Right lobe of liver (tissue), 6 donors: ENCODE data around the gene MRPL39. TPM values are rescaled to one million over a fixed set of nuclear protein-coding genes. Genes with fewer than 3 reads are reported as not detected.

Source experiments
- ATAC-seq, 4 donors: fragments of 200-7000 bp; cut with Tn5 transposase; one replicate each; pipeline ENCODE4 v1.9.1; 2020; ENCODE audit warnings: mild to moderate bottlenecking in 4 of 4, moderate library complexity in 4 of 4
- DNase-seq, 3 donors: peaks; one replicate each; pipeline ENCODE4 v3.0.0-alpha.2; 2020
- H3K27ac ChIP-seq, 3 donors: fragments of 200-600 bp; one replicate each; pipeline ENCODE4 v1.8.0; 2022
- H3K27me3 ChIP-seq, 2 donors: fragments of 200-600 bp; one replicate each; pipeline ENCODE4 v1.8.0; 2022
- H3K36me3 ChIP-seq, 4 donors: fragments of 200-600 bp; sonication (generic) in 1 of 4; one replicate each; pipeline versions ENCODE4 v1.5.1 to v1.8.0; 2017 to 2022; ENCODE audit warnings: control low read depth in 1 of 4
- H3K4me1 ChIP-seq, 4 donors: fragments of 200-600 bp; sonication (generic) in 1 of 4; one replicate each; pipeline versions ENCODE4 v1.5.1 to v1.8.0; 2017 to 2022; ENCODE audit warnings: control low read depth in 1 of 4
- H3K4me3 ChIP-seq, 3 donors: fragments of 200-600 bp; one replicate each; pipeline ENCODE4 v1.8.0; 2022
- H3K9me3 ChIP-seq, 4 donors: fragments of 200-600 bp; sonication (generic) in 1 of 4; one replicate each; pipeline versions ENCODE4 v1.5.1 to v1.8.0; 2017 to 2022; ENCODE audit warnings: control low read depth in 1 of 4
- CTCF ChIP-seq, 4 donors: fragments of 200-600 bp in 3 of 4; fragments of 450-650 bp in 1 of 4; IDR thresholded peaks; one replicate each; pipeline versions ENCODE4 v1.5.1 to v1.8.0; 2016 to 2022; ENCODE audit warnings: antibody characterized with exemption in 4 of 4, mild to moderate bottlenecking in 2 of 4
- POLR2A ChIP-seq: fragments of 450-650 bp; IDR thresholded peaks from one replicate; pipeline ENCODE4 v1.6.1; 2017; ENCODE audit warnings: antibody characterized with exemption, mild to moderate bottlenecking
- WGBS: methylation state at CpG from one replicate; pipeline ENCODE4 v1.1.6; 2018; ENCODE audit warnings: low coverage, low lambda C conversion rate; ENCODE audit not compliant: insufficient coverage; ENCODE audit errors: missing lambda C conversion rate; 5-methylcytosine and 5-hydroxymethylcytosine counted together
- intact Hi-C, 2 donors: fragments of 100-400 bp; cut with DNase I; formaldehyde crosslinking; loops; one replicate each; pipeline versions ENCODE4 v1.11.2 to v1.14.1; 2022
- total RNA-seq, 6 experiments: library from RNA; depleted of rRNA in 2 of 6; stranded (reverse); fragments of >200 nt in 2 of 6; fragmentation: NEBNext Ultra II Directional in 3 of 6; extraction: Animal tissue kit (Norgen Biotek cat#: 25700) in 3 of 6; gene quantifications; one replicate each; pipeline versions ENCODE4 v1.1.0 to v1.2.4, GENCODE V29; 2016 to 2023
- donor health status: DM: no; HTN: yes; CAD: no.
- donor health status: DM: no; HTN: no; CAD: no.
- donor health status: DM: no; HTN: no; CAD: no.
- donor health status: DM: no; HTN: yes; CAD: no.
- donor health status: DM: no; HTN: yes; CAD: no.

MRPL39 gene
- total RNA-seq, 6 experiments from 2014 or later = 18.4 to 23.8 (median 19.5) TPM

GRCh38 chr21:25584833-25585676, 22.2 kb downstream of the MRPL39 start:
- H3K4me1 ChIP-seq = no peaks in the 10 kb centered on the region
- no peaks in the 10 kb centered on the region for H3K27me3 ChIP-seq
- no peaks in the 10 kb centered on the region for H3K9me3 ChIP-seq
- H3K36me3 ChIP-seq = peaks cover 0 to 16% (median 3%) of the 10 kb centered on the region in 4 donors
- DNase-seq (no peak), ATAC-seq (no peak)
- no peak overlapping the region for H3K4me3 ChIP-seq
- 91% methylated on average over 7 of the region's 7 CpGs for WGBS
- intact Hi-C loops = no loop called here
- TF ChIP-seq POLR2A = no peak
- TF ChIP-seq CTCF (IDR thresholded peaks at IDR 0.05) = no peak
- H3K27ac ChIP-seq = no peak overlapping the region

GRCh38 chr21:25583370-25584130, 23.7 kb downstream of the MRPL39 start:
- peaks cover 0 to 4% (median 0%) of the 10 kb centered on the region in 4 donors for H3K36me3 ChIP-seq
- no peaks in the 10 kb centered on the region for H3K27me3 ChIP-seq
- WGBS = 58% methylated on average over 5 of the region's 5 CpGs
- H3K9me3 ChIP-seq = no peaks in the 10 kb centered on the region
- H3K4me1 ChIP-seq = no peaks in the 10 kb centered on the region
- intact Hi-C loops = no loop called here
- DNase-seq (no peak), ATAC-seq (no peak)
- H3K27ac ChIP-seq = no peak overlapping the region
- TF ChIP-seq POLR2A (no peak), CTCF (IDR thresholded peaks at IDR 0.05) (no peak)
- H3K4me3 ChIP-seq = no peak overlapping the region

GRCh38 chr21:25582888-25583287, 24.4 kb downstream of the MRPL39 start:
- no peaks in the 10 kb centered on the region for H3K36me3 ChIP-seq
- DNase-seq = no peak
- H3K4me3 ChIP-seq = no peak overlapping the region
- no peak for ATAC-seq
- TF ChIP-seq POLR2A (no peak), CTCF (IDR thresholded peaks at IDR 0.05) (no peak)
- H3K4me1 ChIP-seq = no peaks in the 10 kb centered on the region
- WGBS = 92% methylated on average over 5 of the region's 5 CpGs
- no peaks in the 10 kb centered on the region for H3K9me3 ChIP-seq
- H3K27ac ChIP-seq = no peak overlapping the region
- intact Hi-C loops = no loop called here
- H3K27me3 ChIP-seq = no peaks in the 10 kb centered on the region

GRCh38 chr21:25582164-25582790, 25.0 kb downstream of the MRPL39 start:
- no peak for TF ChIP-seq CTCF (IDR thresholded peaks at IDR 0.05)
- no peak for TF ChIP-seq POLR2A
- H3K9me3 ChIP-seq = no peaks in the 10 kb centered on the region
- H3K27me3 ChIP-seq = no peaks in the 10 kb centered on the region
- H3K4me3 ChIP-seq = no peak overlapping the region
- ATAC-seq = no peak
- intact Hi-C loops = no loop called here
- H3K36me3 ChIP-seq = no peaks in the 10 kb centered on the region
- no peak for DNase-seq
- H3K27ac ChIP-seq = no peak overlapping the region
- 100% methylated on average over 3 of the region's 3 CpGs for WGBS
- no peaks in the 10 kb centered on the region for H3K4me1 ChIP-seq
